DND-41 (cell line): ENCODE measurements around the gene PSMD4.

Experiments
- CTCF ChIP-seq: IDR thresholded peaks from 2 replicates; pipeline ENCODE4 v1.5.1; 2012; ENCODE audit warnings: borderline replicate concordance, low read length, moderate library complexity, mild to moderate bottlenecking; ENCODE audit not compliant: poor library complexity, severe bottlenecking; ENCODE audit errors: extremely low read depth
- EZH2 ChIP-seq: IDR thresholded peaks from 3 replicates; pipeline ENCODE4 v1.6.1; 2012; ENCODE audit warnings: borderline replicate concordance, low read depth, mild to moderate bottlenecking, moderate library complexity, low read length, inconsistent platforms; ENCODE audit not compliant: severe bottlenecking

GRCh38 chr1:151211972-151212705 is 42.4 kb upstream of the PSMD4 start:
- TF ChIP-seq EZH2: no peak
- no peak for TF ChIP-seq CTCF
